Muscle of leg (tissue), 11 donors: Measurements from ENCODE around the gene TMEM255A. TPM values are rescaled to one million over a fixed set of nuclear protein-coding genes. Genes with fewer than 3 reads are reported as not detected.

ENCODE experiments used
- DNase-seq: peaks from one replicate; pipeline ENCODE4 v3.0.0; 2013
- H3K27ac ChIP-seq: one replicate; pipeline ENCODE4 v1.5.1; 2013; ENCODE audit warnings: mild to moderate bottlenecking, low read length, control low read depth
- H3K27me3 ChIP-seq: one replicate; pipeline ENCODE4 v1.6.1; 2013; ENCODE audit warnings: low read length; ENCODE audit not compliant: control insufficient read depth, insufficient read depth
- H3K36me3 ChIP-seq: one replicate; pipeline ENCODE4 v1.6.1; 2013; ENCODE audit warnings: low read length; ENCODE audit not compliant: control insufficient read depth, insufficient read depth
- H3K4me1 ChIP-seq: one replicate; pipeline ENCODE4 v1.6.1; 2013; ENCODE audit warnings: low read length; ENCODE audit not compliant: control insufficient read depth, insufficient read depth
- H3K4me3 ChIP-seq: one replicate; pipeline ENCODE4 v1.5.1; 2013; ENCODE audit warnings: low read length, control low read depth
- H3K9me3 ChIP-seq: replicated peaks from 2 replicates; pipeline ENCODE4 v1.6.1; 2013; ENCODE audit warnings: low read depth, low read length; ENCODE audit not compliant: control insufficient read depth
- WGBS: methylation state at CpG from one replicate; pipeline ENCODE4 v1.1.5; 2013; ENCODE audit warnings: missing lambda C conversion rate; ENCODE audit not compliant: insufficient coverage; 5-methylcytosine and 5-hydroxymethylcytosine counted together
- polyA plus RNA-seq, 8 donors: library from polyadenylated mRNA; unstranded; fragments of 120-200 nt; gene quantifications; one replicate each; pipeline versions ENCODE4 v1.2.1 to v1.2.3, GENCODE V29; 2013; ENCODE audit warnings: inconsistent platforms in 1 of 8, low replicate concordance in 1 of 8; ENCODE audit not compliant: insufficient read length in 8 of 8, insufficient read depth in 1 of 8
- total RNA-seq: library from RNA; stranded (reverse); fragments of 120-200 nt; gene quantifications from one replicate; pipeline ENCODE4 v1.2.4, GENCODE V29; 2013

The TMEM255A gene
- total and polyA plus RNA-seq, 9 donors, result 3.3 to 15.5 (median 11.5) TPM

GRCh38 chrX:120274145-120274544 is 37.1 kb downstream of the TMEM255A start:
- Histone ChIP-seq H3K36me3 (no peaks in the 10 kb centered on the region), H3K4me3 (no peak overlapping the region), H3K4me1 (no peaks in the 10 kb centered on the region), H3K27me3 (peaks cover 12% of the 10 kb centered on the region), H3K27ac (no peak overlapping the region), H3K9me3 (no peaks in the 10 kb centered on the region)
- no CpG with 5 or more reads among the region's 2 CpGs for WGBS
- DNase-seq, result no peak

GRCh38 chrX:120271218-120271617 is 40.0 kb downstream of the TMEM255A start:
- DNase-seq, result no peak
- peaks cover 9% of the 10 kb centered on the region for H3K27me3 ChIP-seq
- H3K36me3 ChIP-seq, result no peaks in the 10 kb centered on the region
- H3K9me3 ChIP-seq, result no peaks in the 10 kb centered on the region
- no peak overlapping the region for H3K4me3 ChIP-seq
- no peak overlapping the region for H3K27ac ChIP-seq
- WGBS, result no CpG with 5 or more reads among the region's 2 CpGs
- no peaks in the 10 kb centered on the region for H3K4me1 ChIP-seq

- 66% methylated on average over 2 of the region's 4 CpGs for WGBS
- DNase-seq, result no peak
- peaks cover 9% of the 10 kb centered on the region for H3K27me3 ChIP-seq
- H3K36me3 ChIP-seq, result no peaks in the 10 kb centered on the region
- H3K4me3 ChIP-seq, result no peak overlapping the region
- H3K4me1 ChIP-seq, result no peaks in the 10 kb centered on the region
- no peaks in the 10 kb centered on the region for H3K9me3 ChIP-seq
- no peak overlapping the region for H3K27ac ChIP-seq
Observed at GRCh38 chrX:120270567-120270966, 40.7 kb downstream of the TMEM255A start.

GRCh38 chrX:120269373-120270035 is 41.8 kb downstream of the TMEM255A start:
- peak; percentile 11 for DNase-seq
- WGBS, result no CpG with 5 or more reads among the region's 1 CpG
- peaks cover 7% of the 10 kb centered on the region for H3K27me3 ChIP-seq
- no peaks in the 10 kb centered on the region for H3K36me3 ChIP-seq
- H3K27ac ChIP-seq, result no peak overlapping the region
- H3K9me3 ChIP-seq, result no peaks in the 10 kb centered on the region
- H3K4me1 ChIP-seq, result no peaks in the 10 kb centered on the region
- H3K4me3 ChIP-seq, result no peak overlapping the region

- Histone ChIP-seq H3K4me3 (no peak overlapping the region), H3K27ac (no peak overlapping the region), H3K4me1 (no peaks in the 10 kb centered on the region), H3K9me3 (no peaks in the 10 kb centered on the region), H3K27me3 (peaks cover 4% of the 10 kb centered on the region), H3K36me3 (no peaks in the 10 kb centered on the region)
- DNase-seq, result peak; percentile 14
Observed at GRCh38 chrX:120264341-120264740, 46.9 kb downstream of the TMEM255A start.

- no peaks in the 10 kb centered on the region for H3K4me1 ChIP-seq
- H3K4me3 ChIP-seq, result no peak overlapping the region
- no peaks in the 10 kb centered on the region for H3K9me3 ChIP-seq
- H3K27ac ChIP-seq, result no peak overlapping the region
- H3K36me3 ChIP-seq, result no peaks in the 10 kb centered on the region
- H3K27me3 ChIP-seq, result peaks cover 4% of the 10 kb centered on the region
- DNase-seq, result peak; percentile 16
- 58% methylated on average over 8 of the region's 8 CpGs for WGBS
Observed at GRCh38 chrX:120262859-120263708, 48.2 kb downstream of the TMEM255A start.

GRCh38 chrX:120260369-120260768 is 50.9 kb downstream of the TMEM255A start:
- WGBS, result no CpG with 5 or more reads among the region's 3 CpGs
- Histone ChIP-seq H3K27ac (no peak overlapping the region), H3K4me3 (no peak overlapping the region)

GRCh38 chrX:120253784-120254183 is 57.5 kb downstream of the TMEM255A start:
- peaks cover 5% of the 10 kb centered on the region for H3K27me3 ChIP-seq
- WGBS, result 54% methylated on average over 2 of the region's 6 CpGs
- no peak overlapping the region for H3K27ac ChIP-seq
- no peak overlapping the region for H3K4me3 ChIP-seq
- no peaks in the 10 kb centered on the region for H3K9me3 ChIP-seq
- H3K36me3 ChIP-seq, result peaks cover 12% of the 10 kb centered on the region
- no peaks in the 10 kb centered on the region for H3K4me1 ChIP-seq
- no peak for DNase-seq

More at GRCh38 chrX:120260369-120260768, 50.9 kb downstream of the TMEM255A start:
- Histone ChIP-seq H3K36me3 (no peaks in the 10 kb centered on the region), H3K4me1 (no peaks in the 10 kb centered on the region), H3K27me3 (peaks cover 4% of the 10 kb centered on the region), H3K9me3 (no peaks in the 10 kb centered on the region)
- DNase-seq, result no peak

- peaks cover 5% of the 10 kb centered on the region for H3K27me3 ChIP-seq
- peak overlapping the region; percentile 62 for H3K4me3 ChIP-seq
- H3K36me3 ChIP-seq, result peaks cover 12% of the 10 kb centered on the region
- H3K4me1 ChIP-seq, result no peaks in the 10 kb centered on the region
- H3K9me3 ChIP-seq, result no peaks in the 10 kb centered on the region
- WGBS, result 54% methylated on average over 22 of the region's 28 CpGs
- peak overlapping the region; percentile 94 for H3K27ac ChIP-seq
- DNase-seq, result peak; percentile 46
Observed at GRCh38 chrX:120251471-120252011, 59.7 kb downstream of the TMEM255A start.

GRCh38 chrX:120250522-120251271 is 60.6 kb downstream of the TMEM255A start, which contains the start of gene ZBTB33:
TSS of gene ZBTB33 (plus strand) at chrX:120250812. CDS start at chrX:120253416, 2,604 bp downstream.
- H3K9me3 ChIP-seq, result no peaks in the 10 kb centered on the region
- WGBS, result 24% methylated on average over 72 of the region's 75 CpGs
- H3K4me1 ChIP-seq, result no peaks in the 10 kb centered on the region
- H3K4me3 ChIP-seq, result peak within 1 kb of the TSS; percentile 62
- DNase-seq, result peak; percentile 98
- H3K36me3 ChIP-seq, result peaks cover 12% of the 10 kb centered on the region
- peaks cover 5% of the 10 kb centered on the region for H3K27me3 ChIP-seq
- H3K27ac ChIP-seq, result peak within 1 kb of the TSS; percentile 94
